Erythroblast (primary cell): ENCODE measurements around the gene RNPEPL1.

Experiments
- DNase-seq, 2 experiments: peaks; one replicate each; lab custom pipeline; 2025; lab: John Stamatoyannopoulos, UW
- GATA1 ChIP-seq: IDR thresholded peaks from 2 replicates; pipeline ENCODE4 v1.6.1; 2011; ENCODE audit warnings: low read depth, mild to moderate bottlenecking, control low read depth, low read length, moderate library complexity
- POLR2A ChIP-seq: IDR thresholded peaks from 2 replicates; pipeline ENCODE4 v1.6.1; 2011; ENCODE audit warnings: mild to moderate bottlenecking, low read length

Gene RNPEPL1

GRCh38 chr2:240572141-240573031 is 4.1 kb downstream of the RNPEPL1 start:
- DNase-seq = no peak
- TF ChIP-seq POLR2A = no peak
- no peak for TF ChIP-seq GATA1

- DNase-seq = no peak
- TF ChIP-seq POLR2A (no peak), GATA1 (no peak)
These were observed 4.8 kb downstream of the RNPEPL1 start for GRCh38 chr2:240573071-240573515.

- no peak for DNase-seq
- TF ChIP-seq GATA1 = no peak
- no peak for TF ChIP-seq POLR2A
These were observed 5.5 kb downstream of the RNPEPL1 start for GRCh38 chr2:240573516-240574385.

GRCh38 chr2:240574386-240575100 is 6.3 kb downstream of the RNPEPL1 start:
- DNase-seq = no peak
- TF ChIP-seq GATA1 = no peak
- TF ChIP-seq POLR2A = no peak

GRCh38 chr2:240575101-240575965 is 7.0 kb downstream of the RNPEPL1 start:
- no peak for TF ChIP-seq POLR2A
- TF ChIP-seq GATA1 = no peak
- no peak for DNase-seq

GRCh38 chr2:240576036-240576435 is 7.8 kb downstream of the RNPEPL1 start:
- no peak for TF ChIP-seq POLR2A
- TF ChIP-seq GATA1 = no peak
- no peak for DNase-seq

- TF ChIP-seq POLR2A (no peak), GATA1 (no peak)
- no peak for DNase-seq
These were observed 8.3 kb downstream of the RNPEPL1 start for GRCh38 chr2:240576436-240577205.

GRCh38 chr2:240577281-240578109 is 9.2 kb downstream of the RNPEPL1 start:
- TF ChIP-seq GATA1 (no peak), POLR2A (no peak)
- no peak for DNase-seq

GRCh38 chr2:240578110-240578450 is 9.8 kb downstream of the RNPEPL1 start:
- TF ChIP-seq GATA1 = no peak
- TF ChIP-seq POLR2A = no peak
- DNase-seq = no peak

- TF ChIP-seq GATA1 (no peak), POLR2A (no peak)
These were observed 10.2 kb downstream of the RNPEPL1 start for GRCh38 chr2:240578488-240578887.

GRCh38 chr2:240579071-240579762 is 10.9 kb downstream of the RNPEPL1 start:
- TF ChIP-seq GATA1 (no peak), POLR2A (peak; percentile 8)
- no peak for DNase-seq

More at GRCh38 chr2:240578488-240578887, 10.2 kb downstream of the RNPEPL1 start:
- DNase-seq = no peak
